Muscle of leg (tissue), 11 donors: Measurements from ENCODE around the gene PHIP. TPM values are rescaled to one million over a fixed set of nuclear protein-coding genes. Genes with fewer than 3 reads are reported as not detected.

Source experiments
- DNase-seq: peaks from one replicate; pipeline ENCODE4 v3.0.0; 2013
- H3K27ac ChIP-seq: one replicate; pipeline ENCODE4 v1.5.1; 2013; ENCODE audit warnings: mild to moderate bottlenecking, low read length, control low read depth
- H3K27me3 ChIP-seq: one replicate; pipeline ENCODE4 v1.6.1; 2013; ENCODE audit warnings: low read length; ENCODE audit not compliant: control insufficient read depth, insufficient read depth
- H3K36me3 ChIP-seq: one replicate; pipeline ENCODE4 v1.6.1; 2013; ENCODE audit warnings: low read length; ENCODE audit not compliant: control insufficient read depth, insufficient read depth
- H3K4me1 ChIP-seq: one replicate; pipeline ENCODE4 v1.6.1; 2013; ENCODE audit warnings: low read length; ENCODE audit not compliant: control insufficient read depth, insufficient read depth
- H3K4me3 ChIP-seq: one replicate; pipeline ENCODE4 v1.5.1; 2013; ENCODE audit warnings: low read length, control low read depth
- H3K9me3 ChIP-seq: replicated peaks from 2 replicates; pipeline ENCODE4 v1.6.1; 2013; ENCODE audit warnings: low read depth, low read length; ENCODE audit not compliant: control insufficient read depth
- WGBS: methylation state at CpG from one replicate; pipeline ENCODE4 v1.1.5; 2013; ENCODE audit warnings: missing lambda C conversion rate; ENCODE audit not compliant: insufficient coverage; 5-methylcytosine and 5-hydroxymethylcytosine counted together
- polyA plus RNA-seq, 8 donors: library from polyadenylated mRNA; unstranded; fragments of 120-200 nt; gene quantifications; one replicate each; pipeline versions ENCODE4 v1.2.1 to v1.2.3, GENCODE V29; 2013; ENCODE audit warnings: inconsistent platforms in 1 of 8, low replicate concordance in 1 of 8; ENCODE audit not compliant: insufficient read length in 8 of 8, insufficient read depth in 1 of 8
- total RNA-seq: library from RNA; stranded (reverse); fragments of 120-200 nt; gene quantifications from one replicate; pipeline ENCODE4 v1.2.4, GENCODE V29; 2013

The PHIP gene
- total and polyA plus RNA-seq, 9 donors = 15.3 to 31.1 (median 24.9) TPM

GRCh38 chr6:78993955-78994354 lies 84.1 kb downstream of the PHIP start:
- Histone ChIP-seq H3K27me3 (no peaks in the 10 kb centered on the region), H3K9me3 (peaks cover 3% of the 10 kb centered on the region), H3K4me1 (no peaks in the 10 kb centered on the region), H3K27ac (no peak overlapping the region), H3K4me3 (no peak overlapping the region), H3K36me3 (peaks cover 46% of the 10 kb centered on the region)
- no peak for DNase-seq
- WGBS = 100% methylated on average over 2 of the region's 5 CpGs

GRCh38 chr6:78989191-78989590 lies 88.9 kb downstream of the PHIP start:
- WGBS = no CpG with 5 or more reads among the region's 2 CpGs
- H3K4me1 ChIP-seq = no peaks in the 10 kb centered on the region
- no peak overlapping the region for H3K4me3 ChIP-seq
- peaks cover 3% of the 10 kb centered on the region for H3K9me3 ChIP-seq
- DNase-seq = no peak
- no peaks in the 10 kb centered on the region for H3K27me3 ChIP-seq
- no peak overlapping the region for H3K27ac ChIP-seq
- H3K36me3 ChIP-seq = peaks cover 37% of the 10 kb centered on the region

GRCh38 chr6:78986161-78986560 lies 91.9 kb downstream of the PHIP start:
- no peak for DNase-seq
- Histone ChIP-seq H3K4me1 (no peaks in the 10 kb centered on the region), H3K27me3 (no peaks in the 10 kb centered on the region), H3K4me3 (no peak overlapping the region), H3K36me3 (peaks cover 15% of the 10 kb centered on the region), H3K27ac (no peak overlapping the region), H3K9me3 (no peaks in the 10 kb centered on the region)
- WGBS = no CpG with 5 or more reads among the region's 1 CpG

GRCh38 chr6:78984225-78984950 lies 93.7 kb downstream of the PHIP start:
- H3K27me3 ChIP-seq = no peaks in the 10 kb centered on the region
- no peak overlapping the region for H3K27ac ChIP-seq
- no peak for DNase-seq
- no peaks in the 10 kb centered on the region for H3K4me1 ChIP-seq
- no peak overlapping the region for H3K4me3 ChIP-seq
- 40% methylated on average over 1 of the region's 4 CpGs for WGBS
- no peaks in the 10 kb centered on the region for H3K9me3 ChIP-seq
- peaks cover 17% of the 10 kb centered on the region for H3K36me3 ChIP-seq

- no CpG with 5 or more reads among the region's 3 CpGs for WGBS
- no peak for DNase-seq
Measured at GRCh38 chr6:78967191-78967590, 110.9 kb downstream of the PHIP start.

GRCh38 chr6:78966542-78966941 lies 111.5 kb downstream of the PHIP start:
- Histone ChIP-seq H3K36me3 (peaks cover 12% of the 10 kb centered on the region), H3K27me3 (no peaks in the 10 kb centered on the region), H3K9me3 (no peaks in the 10 kb centered on the region), H3K27ac (no peak overlapping the region), H3K4me3 (no peak overlapping the region), H3K4me1 (no peaks in the 10 kb centered on the region)
- DNase-seq = no peak
- WGBS = no CpG with 5 or more reads among the region's 4 CpGs

More at GRCh38 chr6:78967191-78967590, 110.9 kb downstream of the PHIP start:
- Histone ChIP-seq H3K9me3 (no peaks in the 10 kb centered on the region), H3K4me3 (no peak overlapping the region), H3K36me3 (peaks cover 12% of the 10 kb centered on the region), H3K27me3 (no peaks in the 10 kb centered on the region), H3K27ac (no peak overlapping the region), H3K4me1 (no peaks in the 10 kb centered on the region)

- Histone ChIP-seq H3K36me3 (peaks cover 12% of the 10 kb centered on the region), H3K9me3 (no peaks in the 10 kb centered on the region), H3K4me3 (no peak overlapping the region), H3K27me3 (no peaks in the 10 kb centered on the region), H3K4me1 (no peaks in the 10 kb centered on the region), H3K27ac (no peak overlapping the region)
- no CpG with 5 or more reads among the region's 1 CpG for whole genome bisulfite sequencing
- DNase-seq = no peak
Measured at GRCh38 chr6:78962448-78962847, 115.6 kb downstream of the PHIP start.

- Histone ChIP-seq H3K9me3 (no peaks in the 10 kb centered on the region), H3K36me3 (peaks cover 13% of the 10 kb centered on the region), H3K27ac (no peak overlapping the region), H3K4me1 (no peaks in the 10 kb centered on the region), H3K4me3 (no peak overlapping the region), H3K27me3 (no peaks in the 10 kb centered on the region)
- WGBS = no CpG with 5 or more reads among the region's 4 CpGs
- DNase-seq = no peak
Measured at GRCh38 chr6:78954740-78955139, 123.3 kb downstream of the PHIP start.

- H3K36me3 ChIP-seq = peaks cover 20% of the 10 kb centered on the region
- 100% methylated on average over 3 of the region's 8 CpGs for WGBS
- H3K4me1 ChIP-seq = no peaks in the 10 kb centered on the region
- peaks cover 9% of the 10 kb centered on the region for H3K9me3 ChIP-seq
- H3K27ac ChIP-seq = no peak overlapping the region
- H3K4me3 ChIP-seq = no peak overlapping the region
- DNase-seq = no peak
- H3K27me3 ChIP-seq = no peaks in the 10 kb centered on the region
Measured at GRCh38 chr6:78953798-78954197, 124.3 kb downstream of the PHIP start.

- DNase-seq = no peak
- peaks cover 23% of the 10 kb centered on the region for H3K36me3 ChIP-seq
- no peak overlapping the region for H3K4me3 ChIP-seq
- H3K4me1 ChIP-seq = no peaks in the 10 kb centered on the region
- no CpG with 5 or more reads among the region's 1 CpG for WGBS
- no peak overlapping the region for H3K27ac ChIP-seq
- peaks cover 12% of the 10 kb centered on the region for H3K9me3 ChIP-seq
- H3K27me3 ChIP-seq = no peaks in the 10 kb centered on the region
Measured at GRCh38 chr6:78952362-78952761, 125.7 kb downstream of the PHIP start.

GRCh38 chr6:78948785-78949184 lies 129.3 kb downstream of the PHIP start:
- H3K4me3 ChIP-seq = no peak overlapping the region
- DNase-seq = no peak
- H3K36me3 ChIP-seq = peaks cover 32% of the 10 kb centered on the region
- WGBS = no CpG with 5 or more reads among the region's 3 CpGs
- H3K9me3 ChIP-seq = peaks cover 12% of the 10 kb centered on the region
- H3K27me3 ChIP-seq = no peaks in the 10 kb centered on the region
- no peaks in the 10 kb centered on the region for H3K4me1 ChIP-seq
- H3K27ac ChIP-seq = no peak overlapping the region
